Cardiac fibroblast (primary cell): Measurements from ENCODE around the gene USP3.

Source experiments
- DNase-seq, 2 donors: peaks; one replicate each; pipeline versions ENCODE4 v3.0.0 to v3.0.0-alpha.2; 2010; ENCODE audit warnings: low read depth in 2 of 2
- H3K4me3 ChIP-seq, 2 donors: replicated peaks in 1 of 2; 1 replicate in 1 of 2; 2 replicates in 1 of 2; pipeline ENCODE4 v1.5.1; 2011; ENCODE audit warnings: low read depth in 2 of 2, low read length in 2 of 2, mild to moderate bottlenecking in 2 of 2, moderate library complexity in 1 of 2
- TF ChIP-seq, protein P1 (sequence below): IDR thresholded peaks from one replicate; pipeline ENCODE4 v1.5.1; 2011; ENCODE audit warnings: low read depth, mild to moderate bottlenecking, low read length, inconsistent platforms

Gene USP3

GRCh38 chr15:63506537-63507035 is 2.2 kb downstream of the USP3 start:
- no peak overlapping the region for H3K4me3 ChIP-seq
- TF ChIP-seq, protein P1, sequence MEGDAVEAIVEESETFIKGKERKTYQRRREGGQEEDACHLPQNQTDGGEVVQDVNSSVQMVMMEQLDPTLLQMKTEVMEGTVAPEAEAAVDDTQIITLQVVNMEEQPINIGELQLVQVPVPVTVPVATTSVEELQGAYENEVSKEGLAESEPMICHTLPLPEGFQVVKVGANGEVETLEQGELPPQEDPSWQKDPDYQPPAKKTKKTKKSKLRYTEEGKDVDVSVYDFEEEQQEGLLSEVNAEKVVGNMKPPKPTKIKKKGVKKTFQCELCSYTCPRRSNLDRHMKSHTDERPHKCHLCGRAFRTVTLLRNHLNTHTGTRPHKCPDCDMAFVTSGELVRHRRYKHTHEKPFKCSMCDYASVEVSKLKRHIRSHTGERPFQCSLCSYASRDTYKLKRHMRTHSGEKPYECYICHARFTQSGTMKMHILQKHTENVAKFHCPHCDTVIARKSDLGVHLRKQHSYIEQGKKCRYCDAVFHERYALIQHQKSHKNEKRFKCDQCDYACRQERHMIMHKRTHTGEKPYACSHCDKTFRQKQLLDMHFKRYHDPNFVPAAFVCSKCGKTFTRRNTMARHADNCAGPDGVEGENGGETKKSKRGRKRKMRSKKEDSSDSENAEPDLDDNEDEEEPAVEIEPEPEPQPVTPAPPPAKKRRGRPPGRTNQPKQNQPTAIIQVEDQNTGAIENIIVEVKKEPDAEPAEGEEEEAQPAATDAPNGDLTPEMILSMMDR, result no peak
- DNase-seq, result peak in 1 of 2 donors; percentile 29

- H3K4me3 ChIP-seq, result no peak overlapping the region
- TF ChIP-seq, protein P1, result no peak
- no peak for DNase-seq
Observed at GRCh38 chr15:63507878-63508818, 3.8 kb downstream of the USP3 start.

DNA sequence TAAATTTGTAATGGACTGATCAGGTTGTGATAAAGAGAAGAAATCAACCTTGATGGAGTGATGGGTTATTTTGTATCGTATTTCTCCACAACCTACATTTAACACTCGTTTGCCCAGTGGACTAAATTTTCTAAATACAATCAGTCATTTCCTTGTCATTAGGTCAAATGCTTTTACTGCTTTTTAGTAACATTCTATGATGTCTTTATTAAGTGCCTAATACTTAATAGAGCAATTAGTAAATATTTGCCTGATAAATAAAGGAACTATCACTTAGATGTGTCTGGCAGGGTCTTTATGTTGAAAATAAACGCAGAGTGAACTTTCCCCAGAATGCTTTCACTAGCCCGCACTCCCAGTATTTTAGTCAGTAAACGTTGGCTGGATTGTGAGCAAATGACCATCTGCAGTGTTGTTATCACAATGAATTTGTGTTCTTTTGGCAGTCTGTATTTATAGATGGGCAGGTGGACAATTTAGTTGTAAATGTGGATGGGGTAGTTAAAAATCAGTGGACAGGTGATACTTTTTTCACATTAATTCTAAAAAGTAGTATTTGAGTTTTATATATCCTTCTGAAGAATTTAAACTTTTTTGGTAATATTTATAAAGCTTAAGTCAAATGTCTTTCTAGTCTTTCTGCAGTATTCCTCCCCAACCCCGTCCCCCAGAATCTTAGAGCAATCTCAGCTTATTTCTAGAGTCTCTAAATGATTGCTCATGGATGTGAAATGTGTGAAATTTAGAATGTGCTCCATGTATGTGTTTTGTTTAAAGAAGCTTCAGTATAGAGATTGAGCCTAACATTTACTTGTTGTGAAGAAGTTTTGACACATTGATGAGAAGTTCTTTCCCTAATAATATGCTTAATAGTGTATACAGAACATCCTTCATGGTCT is 4.9 kb downstream of the USP3 start:
- DNase-seq, result peak in 1 of 2 donors; percentile 26
- H3K4me3 ChIP-seq, result no peak overlapping the region
- TF ChIP-seq, protein P1, result no peak

GRCh38 chr15:63509955-63510940 is 5.9 kb downstream of the USP3 start:
- TF ChIP-seq, protein P1, result no peak
- peak; percentile 51 to 79 for DNase-seq
- no peak overlapping the region for H3K4me3 ChIP-seq

GRCh38 chr15:63512148-63512547 is 7.8 kb downstream of the USP3 start:
- H3K4me3 ChIP-seq, result no peak overlapping the region
- DNase-seq, result no peak
- TF ChIP-seq, protein P1, result no peak
